ENCODE data around the gene SCN3A. TPM values are rescaled to one million over a fixed set of nuclear protein-coding genes. Genes with fewer than 3 reads are reported as not detected.

SCN3A gene
- total and polyA plus RNA-seq, 2 experiments from 2014 or later = 0.06 TPM; not detected in 1

DNA sequence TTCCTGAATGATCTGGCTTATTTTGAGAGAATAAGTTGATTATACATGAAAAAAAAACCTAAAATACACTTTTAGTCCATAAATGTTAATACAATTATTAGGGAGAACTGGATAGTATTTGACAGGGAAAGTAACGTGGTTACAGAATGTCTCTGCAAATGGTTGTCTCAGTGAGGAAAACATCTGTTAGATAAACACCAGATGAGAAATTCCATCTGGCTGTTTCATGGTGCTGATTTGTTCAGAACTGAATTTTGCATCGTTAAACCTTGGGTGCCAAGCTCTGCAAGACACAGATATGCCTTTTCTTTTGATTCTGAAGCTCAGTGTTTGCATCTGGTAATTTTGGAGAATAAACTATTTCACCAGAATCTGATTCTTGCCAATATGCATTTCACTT is 90.4 kb downstream of the SCN3A start:
- Histone ChIP-seq H3K27ac (no peak overlapping the region), H3K27me3 (no peaks in the 10 kb centered on the region), H3K4me1 (ENCODE audit: low read depth) (peaks cover 11% of the 10 kb centered on the region), H3K4me3 (no peak overlapping the region), H3K9me3 (ENCODE audit: low read depth) (no peaks in the 10 kb centered on the region), H3K36me3 (no peaks in the 10 kb centered on the region)
- TF ChIP-seq, protein P1, sequence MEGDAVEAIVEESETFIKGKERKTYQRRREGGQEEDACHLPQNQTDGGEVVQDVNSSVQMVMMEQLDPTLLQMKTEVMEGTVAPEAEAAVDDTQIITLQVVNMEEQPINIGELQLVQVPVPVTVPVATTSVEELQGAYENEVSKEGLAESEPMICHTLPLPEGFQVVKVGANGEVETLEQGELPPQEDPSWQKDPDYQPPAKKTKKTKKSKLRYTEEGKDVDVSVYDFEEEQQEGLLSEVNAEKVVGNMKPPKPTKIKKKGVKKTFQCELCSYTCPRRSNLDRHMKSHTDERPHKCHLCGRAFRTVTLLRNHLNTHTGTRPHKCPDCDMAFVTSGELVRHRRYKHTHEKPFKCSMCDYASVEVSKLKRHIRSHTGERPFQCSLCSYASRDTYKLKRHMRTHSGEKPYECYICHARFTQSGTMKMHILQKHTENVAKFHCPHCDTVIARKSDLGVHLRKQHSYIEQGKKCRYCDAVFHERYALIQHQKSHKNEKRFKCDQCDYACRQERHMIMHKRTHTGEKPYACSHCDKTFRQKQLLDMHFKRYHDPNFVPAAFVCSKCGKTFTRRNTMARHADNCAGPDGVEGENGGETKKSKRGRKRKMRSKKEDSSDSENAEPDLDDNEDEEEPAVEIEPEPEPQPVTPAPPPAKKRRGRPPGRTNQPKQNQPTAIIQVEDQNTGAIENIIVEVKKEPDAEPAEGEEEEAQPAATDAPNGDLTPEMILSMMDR (IDR thresholded peaks at IDR 0.05; ENCODE audit: low read depth, low read length) = no peak
- DNase-seq (ENCODE audit: low read depth in 1 of 2, low spot score in 1 of 2) = peak in 1 of 2 donors; percentile 3

GRCh38 chr2:165112789-165113188 is 91.1 kb downstream of the SCN3A start:
- H3K27me3 ChIP-seq = no peaks in the 10 kb centered on the region
- H3K36me3 ChIP-seq = no peaks in the 10 kb centered on the region
- no peak overlapping the region for H3K27ac ChIP-seq
- peaks cover 11% of the 10 kb centered on the region for H3K4me1 ChIP-seq (ENCODE audit: low read depth)
- no peaks in the 10 kb centered on the region for H3K9me3 ChIP-seq (ENCODE audit: low read depth)
- no peak for DNase-seq (ENCODE audit: low read depth in 1 of 2, low spot score in 1 of 2)
- H3K4me3 ChIP-seq = no peak overlapping the region
- TF ChIP-seq, protein P1 (IDR thresholded peaks at IDR 0.05; ENCODE audit: low read depth, low read length) = no peak

GRCh38 chr2:165112133-165112573 is 91.7 kb downstream of the SCN3A start:
- Histone ChIP-seq H3K36me3 (no peaks in the 10 kb centered on the region), H3K27me3 (no peaks in the 10 kb centered on the region), H3K4me3 (no peak overlapping the region), H3K27ac (no peak overlapping the region), H3K4me1 (ENCODE audit: low read depth) (peaks cover 11% of the 10 kb centered on the region), H3K9me3 (ENCODE audit: low read depth) (no peaks in the 10 kb centered on the region)
- TF ChIP-seq, protein P1 (IDR thresholded peaks at IDR 0.05; ENCODE audit: low read depth, low read length) = no peak
- no peak for DNase-seq (ENCODE audit: low read depth in 1 of 2, low spot score in 1 of 2)

DNA sequence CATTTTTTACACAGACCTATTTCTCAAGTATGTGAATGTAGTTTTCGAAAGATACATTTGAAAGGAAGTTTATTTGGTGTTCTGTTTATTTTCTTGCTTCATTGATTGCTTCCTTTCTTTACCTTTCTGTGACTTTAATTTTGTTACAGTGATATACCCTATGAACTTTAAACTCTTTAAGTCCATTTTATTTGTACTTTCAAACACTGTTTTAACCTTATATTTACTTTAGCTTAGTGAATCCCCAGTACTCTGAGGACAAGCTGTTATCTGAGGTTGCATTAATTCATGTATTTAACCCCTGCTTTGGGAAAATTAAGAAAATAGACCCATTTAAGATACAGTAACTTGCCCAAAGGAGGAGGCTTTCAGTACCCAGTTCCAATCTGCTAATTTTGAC is 93.5 kb downstream of the SCN3A start:
- no peaks in the 10 kb centered on the region for H3K9me3 ChIP-seq (ENCODE audit: low read depth)
- no peak overlapping the region for H3K27ac ChIP-seq
- H3K27me3 ChIP-seq = no peaks in the 10 kb centered on the region
- TF ChIP-seq, protein P1 (IDR thresholded peaks at IDR 0.05; ENCODE audit: low read depth, low read length) = no peak
- no peak overlapping the region for H3K4me3 ChIP-seq
- DNase-seq (ENCODE audit: low read depth in 1 of 2, low spot score in 1 of 2) = no peak
- H3K36me3 ChIP-seq = no peaks in the 10 kb centered on the region
- peaks cover 11% of the 10 kb centered on the region for H3K4me1 ChIP-seq (ENCODE audit: low read depth)

DNA sequence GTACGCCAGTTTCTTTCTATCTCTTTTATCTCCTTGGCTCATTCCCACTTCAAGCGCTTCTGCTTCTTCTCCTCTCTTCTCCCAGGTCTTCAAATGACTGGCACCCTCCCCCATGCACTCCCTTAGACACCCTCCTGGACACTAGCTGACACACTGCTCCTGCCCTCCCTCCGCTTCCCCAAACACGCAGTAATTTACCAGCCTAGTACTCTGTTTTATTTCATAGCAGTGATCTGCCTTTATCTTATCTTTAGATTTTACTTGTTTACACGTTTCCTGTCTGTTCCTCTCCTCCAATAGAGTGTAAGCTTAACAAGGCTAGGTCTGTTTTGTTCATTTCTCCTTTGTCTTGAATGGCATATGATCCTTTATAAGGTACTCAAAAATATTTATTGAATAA is 93.9 kb downstream of the SCN3A start:
- no peaks in the 10 kb centered on the region for H3K9me3 ChIP-seq (ENCODE audit: low read depth)
- no peaks in the 10 kb centered on the region for H3K27me3 ChIP-seq
- H3K4me1 ChIP-seq (ENCODE audit: low read depth) = peaks cover 11% of the 10 kb centered on the region
- H3K27ac ChIP-seq = no peak overlapping the region
- no peak overlapping the region for H3K4me3 ChIP-seq
- DNase-seq (ENCODE audit: low read depth in 1 of 2, low spot score in 1 of 2) = no peak
- H3K36me3 ChIP-seq = no peaks in the 10 kb centered on the region
- TF ChIP-seq, protein P1 (IDR thresholded peaks at IDR 0.05; ENCODE audit: low read depth, low read length) = no peak

DNA sequence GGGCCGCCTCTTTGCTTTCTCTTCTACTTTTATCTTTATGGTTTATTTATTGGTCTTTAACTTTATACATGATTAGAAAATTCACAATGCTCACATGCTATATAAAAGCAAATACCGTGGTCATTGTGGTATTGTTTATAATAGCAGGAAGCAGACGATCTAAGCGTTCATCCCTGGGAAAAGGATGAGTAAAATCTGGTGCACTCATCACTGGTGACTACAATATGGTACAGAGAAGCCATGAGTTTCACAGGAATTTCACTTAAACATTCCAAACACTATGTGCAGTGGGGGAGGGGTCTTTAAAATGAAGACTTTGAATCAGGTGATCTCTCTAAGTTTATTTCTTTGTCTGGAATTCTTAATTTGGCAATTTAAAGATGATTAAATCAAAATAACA is 97.9 kb downstream of the SCN3A start:
- Histone ChIP-seq H3K27me3 (no peaks in the 10 kb centered on the region), H3K36me3 (no peaks in the 10 kb centered on the region), H3K4me1 (ENCODE audit: low read depth) (no peaks in the 10 kb centered on the region), H3K9me3 (ENCODE audit: low read depth) (no peaks in the 10 kb centered on the region), H3K4me3 (no peak overlapping the region), H3K27ac (no peak overlapping the region)
- TF ChIP-seq, protein P1 (IDR thresholded peaks at IDR 0.05; ENCODE audit: low read depth, low read length) = no peak
- no peak for DNase-seq (ENCODE audit: low read depth in 1 of 2, low spot score in 1 of 2)
